ENCODE data around the gene PIK3AP1.

- TF ChIP-seq EP300 (IDR thresholded peaks at IDR 0.05): no peak
- TF ChIP-seq POLR2A (IDR thresholded peaks at IDR 0.05; ENCODE audit: low read depth): no peak
- TF ChIP-seq CTCF (IDR thresholded peaks at IDR 0.05): no peak
Measured at GRCh38 chr10:96658844-96659243, 61.5 kb downstream of the PIK3AP1 start.
